Cardiac muscle cell (in vitro differentiated cells and primary cell): ENCODE data around the gene JAKMIP1. TPM values are rescaled to one million over a fixed set of nuclear protein-coding genes. Genes with fewer than 3 reads are reported as not detected.

Experiments
- DNase-seq, 2 donors: peaks; one replicate each; pipeline versions ENCODE4 v3.0.0 to v3.0.0-alpha.2; 2010 to 2017; ENCODE audit warnings: low read depth in 1 of 2, low spot score in 1 of 2
- H3K27ac ChIP-seq: fragments of 200-600 bp; sonication (generic); 2 replicates; pipeline ENCODE4 v1.5.1; 2016
- H3K27me3 ChIP-seq: fragments of 200-600 bp; sonication (generic); 2 replicates; pipeline ENCODE4 v1.6.0; 2016; ENCODE audit warnings: control low read depth
- H3K36me3 ChIP-seq: fragments of 200-600 bp; sonication (generic); 2 replicates; pipeline ENCODE4 v1.5.1; 2016; ENCODE audit warnings: control low read depth
- H3K4me1 ChIP-seq: fragments of 200-600 bp; sonication (generic); 2 replicates; pipeline ENCODE4 v1.8.1; 2017; ENCODE audit warnings: low read depth, mild to moderate bottlenecking, mixed run types
- H3K4me3 ChIP-seq: fragments of 200-600 bp; sonication (generic); 2 replicates; pipeline ENCODE4 v1.5.1; 2016; ENCODE audit warnings: mild to moderate bottlenecking
- H3K9me3 ChIP-seq: fragments of 200-600 bp; sonication (generic); 2 replicates; pipeline ENCODE4 v1.5.1; 2017; ENCODE audit warnings: low read depth, mild to moderate bottlenecking, control low read depth
- polyA plus RNA-seq: library from polyadenylated mRNA; unstranded; fragments of >200 nt; fragmentation: Nextera tagmentation; extraction: Ambion mirVana; gene quantifications from 2 replicates; pipeline ENCODE4 v1.2.1, GENCODE V29; 2016
- total RNA-seq: library from RNA; depleted of rRNA; stranded (reverse); fragments of >200 nt; gene quantifications from 2 replicates; pipeline ENCODE4 v1.2.3, GENCODE V29; 2016
- TF ChIP-seq, protein P1 (sequence below): IDR thresholded peaks from 2 replicates; pipeline ENCODE4 v1.5.1; 2012; ENCODE audit warnings: low read depth, mild to moderate bottlenecking, low read length

The JAKMIP1 gene
- total and polyA plus RNA-seq, 2 experiments from 2014 or later = 0.68 to 1.2 TPM

DNA sequence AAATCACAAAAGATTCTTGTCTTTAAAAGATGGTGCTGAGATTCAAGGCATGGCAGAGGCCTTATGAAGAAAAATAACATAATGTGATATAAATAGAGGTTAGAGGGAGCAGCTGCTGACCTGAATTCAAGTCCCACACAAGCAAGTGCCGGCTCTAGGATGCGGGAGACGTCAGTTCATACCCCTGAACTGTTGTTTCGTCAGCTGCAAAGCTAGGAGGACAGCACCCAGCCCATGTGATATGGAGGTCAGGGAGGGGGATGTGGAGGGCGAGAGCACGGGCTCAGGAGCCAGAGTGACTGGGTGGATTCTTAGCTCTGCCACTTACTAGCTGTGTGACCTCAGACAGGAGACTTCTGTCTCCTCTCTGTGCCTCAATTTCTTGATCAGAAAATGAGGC is 77.9 kb downstream of the JAKMIP1 start:
- Histone ChIP-seq H3K27ac (no peak overlapping the region), H3K4me1 (no peaks in the 10 kb centered on the region), H3K36me3 (no peaks in the 10 kb centered on the region), H3K4me3 (no peak overlapping the region), H3K27me3 (no peaks in the 10 kb centered on the region), H3K9me3 (no peaks in the 10 kb centered on the region)
- TF ChIP-seq, protein P1, sequence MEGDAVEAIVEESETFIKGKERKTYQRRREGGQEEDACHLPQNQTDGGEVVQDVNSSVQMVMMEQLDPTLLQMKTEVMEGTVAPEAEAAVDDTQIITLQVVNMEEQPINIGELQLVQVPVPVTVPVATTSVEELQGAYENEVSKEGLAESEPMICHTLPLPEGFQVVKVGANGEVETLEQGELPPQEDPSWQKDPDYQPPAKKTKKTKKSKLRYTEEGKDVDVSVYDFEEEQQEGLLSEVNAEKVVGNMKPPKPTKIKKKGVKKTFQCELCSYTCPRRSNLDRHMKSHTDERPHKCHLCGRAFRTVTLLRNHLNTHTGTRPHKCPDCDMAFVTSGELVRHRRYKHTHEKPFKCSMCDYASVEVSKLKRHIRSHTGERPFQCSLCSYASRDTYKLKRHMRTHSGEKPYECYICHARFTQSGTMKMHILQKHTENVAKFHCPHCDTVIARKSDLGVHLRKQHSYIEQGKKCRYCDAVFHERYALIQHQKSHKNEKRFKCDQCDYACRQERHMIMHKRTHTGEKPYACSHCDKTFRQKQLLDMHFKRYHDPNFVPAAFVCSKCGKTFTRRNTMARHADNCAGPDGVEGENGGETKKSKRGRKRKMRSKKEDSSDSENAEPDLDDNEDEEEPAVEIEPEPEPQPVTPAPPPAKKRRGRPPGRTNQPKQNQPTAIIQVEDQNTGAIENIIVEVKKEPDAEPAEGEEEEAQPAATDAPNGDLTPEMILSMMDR = no peak
- no peak for DNase-seq

DNA sequence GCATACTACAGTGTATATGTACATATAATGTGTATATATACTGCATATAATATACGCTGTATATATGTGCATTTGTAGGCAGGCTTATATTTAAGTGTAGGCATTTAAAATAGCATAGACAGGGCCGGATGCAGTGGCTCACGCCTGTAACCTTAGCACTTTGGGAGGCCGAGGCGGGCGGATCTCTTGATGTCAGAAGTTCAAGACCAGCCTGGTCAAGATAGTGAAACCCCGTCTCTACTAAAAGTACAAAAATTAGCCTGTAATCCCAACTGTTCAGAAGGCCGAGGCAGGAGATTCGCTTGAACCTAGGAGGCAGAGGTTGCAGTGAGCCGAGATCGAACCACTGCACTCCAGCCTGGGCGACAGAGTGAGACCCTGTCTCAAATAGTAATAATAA is 78.4 kb downstream of the JAKMIP1 start:
- DNase-seq = no peak
- Histone ChIP-seq H3K27me3 (no peaks in the 10 kb centered on the region), H3K4me3 (no peak overlapping the region), H3K4me1 (no peaks in the 10 kb centered on the region), H3K9me3 (no peaks in the 10 kb centered on the region), H3K27ac (no peak overlapping the region), H3K36me3 (no peaks in the 10 kb centered on the region)
- TF ChIP-seq, protein P1 = no peak

DNA sequence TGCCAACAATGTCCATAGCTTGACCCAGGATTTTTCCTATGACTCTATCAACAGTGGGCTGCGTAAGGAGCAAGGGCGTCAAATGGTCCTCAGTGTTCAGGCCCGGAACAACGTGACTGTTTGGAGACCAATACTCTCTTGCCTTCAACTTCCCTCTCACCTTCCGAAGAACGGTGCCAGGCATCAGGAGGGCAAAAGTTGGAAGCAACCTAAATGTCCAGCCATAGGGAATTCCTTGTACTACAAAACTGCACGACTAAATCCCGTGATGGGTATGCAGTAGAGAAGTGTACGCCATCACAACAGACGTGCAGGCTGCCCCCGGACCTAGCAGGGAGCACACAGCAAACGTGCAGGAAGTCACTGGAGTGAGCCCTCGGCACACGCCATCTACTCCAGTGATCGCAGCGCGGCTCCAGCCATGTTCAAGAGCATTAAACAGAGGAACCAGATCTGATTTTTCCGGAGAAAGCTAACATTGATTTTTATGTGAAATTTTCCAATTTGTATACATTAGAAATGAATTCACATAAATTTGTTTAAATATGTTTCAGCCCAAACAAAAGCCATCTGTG is 79.0 kb downstream of the JAKMIP1 start:
- DNase-seq = no peak
- no peaks in the 10 kb centered on the region for H3K4me1 ChIP-seq
- TF ChIP-seq, protein P1 = no peak

DNA sequence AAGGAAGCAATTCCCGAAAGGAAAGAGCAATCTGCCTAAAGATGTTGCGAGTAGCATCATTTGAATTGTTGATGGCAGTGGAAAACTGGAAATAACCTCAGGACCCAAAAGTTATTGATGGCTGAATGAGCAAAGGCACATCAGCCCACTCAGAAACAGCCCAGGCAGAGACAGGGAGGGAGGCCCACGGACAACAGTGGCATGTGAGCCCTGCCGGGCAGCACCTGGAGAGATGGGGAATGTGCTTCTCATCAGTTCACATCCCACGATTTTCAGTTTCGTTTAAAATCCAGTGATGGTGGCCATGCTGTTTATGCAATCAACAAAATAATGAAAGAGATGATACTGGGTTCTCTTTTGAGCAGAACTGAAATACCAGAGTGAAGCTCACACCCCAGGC is 80.0 kb downstream of the JAKMIP1 start:
- no peaks in the 10 kb centered on the region for H3K4me1 ChIP-seq
- no peaks in the 10 kb centered on the region for H3K27me3 ChIP-seq
- DNase-seq = no peak
- TF ChIP-seq, protein P1 = no peak
- H3K9me3 ChIP-seq = no peaks in the 10 kb centered on the region
- H3K36me3 ChIP-seq = no peaks in the 10 kb centered on the region
- no peak overlapping the region for H3K4me3 ChIP-seq
- no peak overlapping the region for H3K27ac ChIP-seq

More for the DNA sequence above, 79.0 kb downstream of the JAKMIP1 start:
- Histone ChIP-seq H3K27ac (no peak overlapping the region), H3K27me3 (no peaks in the 10 kb centered on the region), H3K36me3 (no peaks in the 10 kb centered on the region), H3K9me3 (no peaks in the 10 kb centered on the region), H3K4me3 (no peak overlapping the region)

DNA sequence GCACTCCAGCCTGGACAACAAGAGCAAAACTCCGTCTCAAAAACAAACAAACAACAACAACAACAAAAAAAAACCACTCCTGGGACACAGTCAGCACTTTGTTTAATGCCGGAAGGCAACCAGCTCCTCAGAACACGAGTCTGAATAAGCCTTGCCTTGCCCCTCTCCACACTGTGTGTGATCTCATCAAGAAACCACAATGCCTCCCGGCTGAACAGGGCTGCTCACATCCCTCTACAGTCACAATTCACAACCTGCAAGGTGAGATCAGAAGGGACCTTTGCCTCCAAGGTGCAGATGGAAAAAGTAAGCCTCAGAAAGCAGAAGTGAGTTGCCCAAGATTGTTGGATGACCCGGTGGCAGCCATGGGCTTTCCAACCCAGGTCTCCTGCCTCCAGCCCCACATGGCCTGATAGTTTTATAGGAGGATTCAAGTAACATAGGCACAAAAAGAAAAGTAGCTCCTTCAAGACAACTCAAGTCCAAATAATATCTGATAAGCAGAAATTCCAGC is 80.8 kb downstream of the JAKMIP1 start:
- H3K9me3 ChIP-seq = no peaks in the 10 kb centered on the region
- no peak overlapping the region for H3K4me3 ChIP-seq
- no peak overlapping the region for H3K27ac ChIP-seq
- DNase-seq = no peak
- H3K27me3 ChIP-seq = no peaks in the 10 kb centered on the region
- TF ChIP-seq, protein P1 = no peak
- no peaks in the 10 kb centered on the region for H3K36me3 ChIP-seq
- H3K4me1 ChIP-seq = no peaks in the 10 kb centered on the region
